ENCODE results near the gene GLYR1. TPM values are rescaled to one million over a fixed set of nuclear protein-coding genes. Genes with fewer than 3 reads are reported as not detected.

The GLYR1 gene
- total and polyA plus RNA-seq, 2 experiments from 2014 or later: 59.9 to 105 TPM

DNA sequence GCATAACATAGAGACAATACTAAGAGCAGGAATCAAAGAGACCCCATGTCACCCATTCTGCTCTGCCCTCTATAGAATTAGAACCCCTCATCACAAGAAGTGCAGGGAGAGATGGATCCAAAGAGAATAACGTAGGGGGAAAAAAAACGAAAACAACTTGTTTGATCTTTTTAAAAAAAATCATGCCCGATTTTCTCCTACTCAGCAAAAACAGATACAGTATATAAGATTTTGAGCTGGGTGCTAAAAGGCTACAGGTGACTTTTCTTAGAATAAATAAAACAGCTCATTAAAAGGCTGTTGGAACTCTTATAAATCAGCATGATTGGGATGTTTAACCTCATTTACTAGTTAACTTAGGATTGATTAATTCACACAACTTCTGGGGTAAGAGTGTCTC, 17.6 kb upstream of the GLYR1 start:
- Histone ChIP-seq H3F3A (replicated peaks; ENCODE audit: low read depth) (0 out of 2 replicates have a peak, but pooled peaks cover 5% of the 10 kb centered on the region), H3K9me2 (ENCODE audit: insufficient read depth) (no peaks in the 10 kb centered on the region), H3K79me2 (replicated peaks; ENCODE audit: insufficient read depth) (peaks cover 75% of the 10 kb centered on the region), H3K4me3 (no peak overlapping the region), H2AFZ (no peak overlapping the region), H3K27me3 (ENCODE audit: insufficient read depth) (no peaks in the 10 kb centered on the region), H4K20me1 (replicated peaks; ENCODE audit: insufficient read depth) (peaks cover 55% of the 10 kb centered on the region), H3K4me1 (ENCODE audit: insufficient read depth) (no peaks in the 10 kb centered on the region), H3K27ac (ENCODE audit: low read depth) (no peak overlapping the region), H3K4me2 (no peak overlapping the region), H3K36me3 (ENCODE audit: insufficient read depth) (peaks cover 13% of the 10 kb centered on the region)
- no peak for TF ChIP-seq ZNF114 (CRISPR knock-in tag; IDR thresholded peaks at IDR 0.05)
- TF ChIP-seq NANOG (IDR thresholded peaks at IDR 0.05; ENCODE audit: borderline replicate concordance): no peak
- TF ChIP-seq, protein P1, sequence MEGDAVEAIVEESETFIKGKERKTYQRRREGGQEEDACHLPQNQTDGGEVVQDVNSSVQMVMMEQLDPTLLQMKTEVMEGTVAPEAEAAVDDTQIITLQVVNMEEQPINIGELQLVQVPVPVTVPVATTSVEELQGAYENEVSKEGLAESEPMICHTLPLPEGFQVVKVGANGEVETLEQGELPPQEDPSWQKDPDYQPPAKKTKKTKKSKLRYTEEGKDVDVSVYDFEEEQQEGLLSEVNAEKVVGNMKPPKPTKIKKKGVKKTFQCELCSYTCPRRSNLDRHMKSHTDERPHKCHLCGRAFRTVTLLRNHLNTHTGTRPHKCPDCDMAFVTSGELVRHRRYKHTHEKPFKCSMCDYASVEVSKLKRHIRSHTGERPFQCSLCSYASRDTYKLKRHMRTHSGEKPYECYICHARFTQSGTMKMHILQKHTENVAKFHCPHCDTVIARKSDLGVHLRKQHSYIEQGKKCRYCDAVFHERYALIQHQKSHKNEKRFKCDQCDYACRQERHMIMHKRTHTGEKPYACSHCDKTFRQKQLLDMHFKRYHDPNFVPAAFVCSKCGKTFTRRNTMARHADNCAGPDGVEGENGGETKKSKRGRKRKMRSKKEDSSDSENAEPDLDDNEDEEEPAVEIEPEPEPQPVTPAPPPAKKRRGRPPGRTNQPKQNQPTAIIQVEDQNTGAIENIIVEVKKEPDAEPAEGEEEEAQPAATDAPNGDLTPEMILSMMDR (conservative IDR thresholded peaks at IDR 0.05; ENCODE audit: low read depth in 2 of 2): no peak
- peaks cover 3% of the 10 kb centered on the region for H3K27me3 Mint-ChIP-seq (ENCODE audit: insufficient read depth, low read depth, poor library complexity)
- H3K9me3 Mint-ChIP-seq: no peaks in the 10 kb centered on the region
- no peak for DNase-seq (ENCODE audit: low spot score)
- no peaks in the 10 kb centered on the region for H3K4me1 Mint-ChIP-seq
- no peak overlapping the region for H3K27ac Mint-ChIP-seq
- no peak overlapping the region for H3K4me3 Mint-ChIP-seq
- H3K36me3 Mint-ChIP-seq (ENCODE audit: low read depth): peaks cover 35% of the 10 kb centered on the region
- no peak for ATAC-seq

DNA sequence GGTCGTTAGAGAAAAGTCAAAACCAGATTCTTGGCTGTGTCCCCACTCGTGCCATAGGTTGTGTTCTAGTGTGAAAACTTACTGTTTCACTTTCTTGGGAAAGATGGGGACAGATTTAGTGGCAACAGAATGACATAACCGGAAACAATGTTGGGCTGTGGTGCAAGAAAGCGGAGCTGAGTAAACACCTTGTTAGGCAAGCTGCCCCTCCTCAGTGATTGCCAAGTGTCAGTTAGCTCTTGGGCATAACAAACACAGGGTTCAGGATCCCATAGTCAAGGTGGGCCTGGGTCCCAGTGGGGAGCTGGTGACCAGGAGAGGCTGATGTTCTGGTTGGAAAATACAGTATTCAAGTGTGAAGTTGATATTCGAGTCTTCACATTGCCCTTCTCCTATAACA, 15.6 kb upstream of the GLYR1 start:
- no peaks in the 10 kb centered on the region for H3K27me3 ChIP-seq (ENCODE audit: insufficient read depth)
- ATAC-seq: no peak
- no peaks in the 10 kb centered on the region for H3K4me1 Mint-ChIP-seq
- no peak overlapping the region for H2AFZ ChIP-seq
- H3K27me3 Mint-ChIP-seq (ENCODE audit: insufficient read depth, low read depth, poor library complexity): peaks cover 2% of the 10 kb centered on the region
- peaks cover 28% of the 10 kb centered on the region for H3K36me3 ChIP-seq (ENCODE audit: insufficient read depth)
- H3K4me1 ChIP-seq (ENCODE audit: insufficient read depth): no peaks in the 10 kb centered on the region
- H3K36me3 Mint-ChIP-seq (ENCODE audit: low read depth): peaks cover 45% of the 10 kb centered on the region
- H3K27ac Mint-ChIP-seq: no peak overlapping the region
- no peak overlapping the region for H3K4me3 Mint-ChIP-seq
- no peak overlapping the region for H3K4me3 ChIP-seq
- H3F3A ChIP-seq (replicated peaks; ENCODE audit: low read depth): 0 out of 2 replicates have a peak, but pooled peaks cover 7% of the 10 kb centered on the region
- H3K79me2 ChIP-seq (replicated peaks; ENCODE audit: insufficient read depth): peaks cover 57% of the 10 kb centered on the region
- no peaks in the 10 kb centered on the region for H3K9me3 Mint-ChIP-seq
- no peaks in the 10 kb centered on the region for H3K9me2 ChIP-seq (ENCODE audit: insufficient read depth)
- H3K4me2 ChIP-seq: no peak overlapping the region
- peaks cover 43% of the 10 kb centered on the region for H4K20me1 ChIP-seq (replicated peaks; ENCODE audit: insufficient read depth)
- H3K27ac ChIP-seq (ENCODE audit: low read depth): no peak overlapping the region
- DNase-seq (ENCODE audit: low spot score): no peak
- TF ChIP-seq ZNF331 (CRISPR knock-in tag; IDR thresholded peaks at IDR 0.05; ENCODE audit: low read depth) (no peak), STAT1 (IDR thresholded peaks at IDR 0.05; ENCODE audit: unreplicated experiment) (no peak), ZNF114 (CRISPR knock-in tag; IDR thresholded peaks at IDR 0.05) (no peak), NANOG (IDR thresholded peaks at IDR 0.05; ENCODE audit: borderline replicate concordance) (no peak), POLR2AphosphoS5 (IDR thresholded peaks at IDR 0.05; ENCODE audit: low read depth) (no peak), JUNB (IDR thresholded peaks at IDR 0.05; ENCODE audit: unreplicated experiment) (no peak), EZH2 (IDR thresholded peaks at IDR 0.05; ENCODE audit: low read depth, unreplicated experiment) (no peak)
- TF ChIP-seq, protein P2, sequence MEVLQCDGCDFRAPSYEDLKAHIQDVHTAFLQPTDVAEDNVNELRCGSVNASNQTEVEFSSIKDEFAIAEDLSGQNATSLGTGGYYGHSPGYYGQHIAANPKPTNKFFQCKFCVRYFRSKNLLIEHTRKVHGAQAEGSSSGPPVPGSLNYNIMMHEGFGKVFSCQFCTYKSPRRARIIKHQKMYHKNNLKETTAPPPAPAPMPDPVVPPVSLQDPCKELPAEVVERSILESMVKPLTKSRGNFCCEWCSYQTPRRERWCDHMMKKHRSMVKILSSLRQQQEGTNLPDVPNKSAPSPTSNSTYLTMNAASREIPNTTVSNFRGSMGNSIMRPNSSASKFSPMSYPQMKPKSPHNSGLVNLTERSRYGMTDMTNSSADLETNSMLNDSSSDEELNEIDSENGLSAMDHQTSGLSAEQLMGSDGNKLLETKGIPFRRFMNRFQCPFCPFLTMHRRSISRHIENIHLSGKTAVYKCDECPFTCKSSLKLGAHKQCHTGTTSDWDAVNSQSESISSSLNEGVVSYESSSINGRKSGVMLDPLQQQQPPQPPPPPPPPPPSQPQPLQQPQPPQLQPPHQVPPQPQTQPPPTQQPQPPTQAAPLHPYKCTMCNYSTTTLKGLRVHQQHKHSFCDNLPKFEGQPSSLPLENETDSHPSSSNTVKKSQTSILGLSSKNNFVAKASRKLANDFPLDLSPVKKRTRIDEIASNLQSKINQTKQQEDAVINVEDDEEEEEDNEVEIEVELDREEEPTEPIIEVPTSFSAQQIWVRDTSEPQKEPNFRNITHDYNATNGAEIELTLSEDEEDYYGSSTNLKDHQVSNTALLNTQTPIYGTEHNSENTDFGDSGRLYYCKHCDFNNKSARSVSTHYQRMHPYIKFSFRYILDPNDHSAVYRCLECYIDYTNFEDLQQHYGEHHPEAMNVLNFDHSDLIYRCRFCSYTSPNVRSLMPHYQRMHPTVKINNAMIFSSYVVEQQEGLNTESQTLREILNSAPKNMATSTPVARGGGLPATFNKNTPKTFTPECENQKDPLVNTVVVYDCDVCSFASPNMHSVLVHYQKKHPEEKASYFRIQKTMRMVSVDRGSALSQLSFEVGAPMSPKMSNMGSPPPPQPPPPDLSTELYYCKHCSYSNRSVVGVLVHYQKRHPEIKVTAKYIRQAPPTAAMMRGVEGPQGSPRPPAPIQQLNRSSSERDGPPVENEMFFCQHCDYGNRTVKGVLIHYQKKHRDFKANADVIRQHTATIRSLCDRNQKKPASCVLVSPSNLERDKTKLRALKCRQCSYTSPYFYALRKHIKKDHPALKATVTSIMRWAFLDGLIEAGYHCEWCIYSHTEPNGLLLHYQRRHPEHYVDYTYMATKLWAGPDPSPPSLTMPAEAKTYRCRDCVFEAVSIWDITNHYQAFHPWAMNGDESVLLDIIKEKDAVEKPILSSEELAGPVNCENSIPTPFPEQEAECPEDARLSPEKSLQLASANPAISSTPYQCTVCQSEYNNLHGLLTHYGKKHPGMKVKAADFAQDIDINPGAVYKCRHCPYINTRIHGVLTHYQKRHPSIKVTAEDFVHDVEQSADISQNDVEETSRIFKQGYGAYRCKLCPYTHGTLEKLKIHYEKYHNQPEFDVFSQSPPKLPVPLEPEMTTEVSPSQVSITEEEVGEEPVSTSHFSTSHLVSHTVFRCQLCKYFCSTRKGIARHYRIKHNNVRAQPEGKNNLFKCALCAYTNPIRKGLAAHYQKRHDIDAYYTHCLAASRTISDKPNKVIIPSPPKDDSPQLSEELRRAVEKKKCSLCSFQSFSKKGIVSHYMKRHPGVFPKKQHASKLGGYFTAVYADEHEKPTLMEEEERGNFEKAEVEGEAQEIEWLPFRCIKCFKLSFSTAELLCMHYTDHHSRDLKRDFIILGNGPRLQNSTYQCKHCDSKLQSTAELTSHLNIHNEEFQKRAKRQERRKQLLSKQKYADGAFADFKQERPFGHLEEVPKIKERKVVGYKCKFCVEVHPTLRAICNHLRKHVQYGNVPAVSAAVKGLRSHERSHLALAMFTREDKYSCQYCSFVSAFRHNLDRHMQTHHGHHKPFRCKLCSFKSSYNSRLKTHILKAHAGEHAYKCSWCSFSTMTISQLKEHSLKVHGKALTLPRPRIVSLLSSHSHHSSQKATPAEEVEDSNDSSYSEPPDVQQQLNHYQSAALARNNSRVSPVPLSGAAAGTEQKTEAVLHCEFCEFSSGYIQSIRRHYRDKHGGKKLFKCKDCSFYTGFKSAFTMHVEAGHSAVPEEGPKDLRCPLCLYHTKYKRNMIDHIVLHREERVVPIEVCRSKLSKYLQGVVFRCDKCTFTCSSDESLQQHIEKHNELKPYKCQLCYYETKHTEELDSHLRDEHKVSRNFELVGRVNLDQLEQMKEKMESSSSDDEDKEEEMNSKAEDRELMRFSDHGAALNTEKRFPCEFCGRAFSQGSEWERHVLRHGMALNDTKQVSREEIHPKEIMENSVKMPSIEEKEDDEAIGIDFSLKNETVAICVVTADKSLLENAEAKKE (CRISPR knock-in tag; IDR thresholded peaks at IDR 0.05): no peak
- TF ChIP-seq, protein P3, sequence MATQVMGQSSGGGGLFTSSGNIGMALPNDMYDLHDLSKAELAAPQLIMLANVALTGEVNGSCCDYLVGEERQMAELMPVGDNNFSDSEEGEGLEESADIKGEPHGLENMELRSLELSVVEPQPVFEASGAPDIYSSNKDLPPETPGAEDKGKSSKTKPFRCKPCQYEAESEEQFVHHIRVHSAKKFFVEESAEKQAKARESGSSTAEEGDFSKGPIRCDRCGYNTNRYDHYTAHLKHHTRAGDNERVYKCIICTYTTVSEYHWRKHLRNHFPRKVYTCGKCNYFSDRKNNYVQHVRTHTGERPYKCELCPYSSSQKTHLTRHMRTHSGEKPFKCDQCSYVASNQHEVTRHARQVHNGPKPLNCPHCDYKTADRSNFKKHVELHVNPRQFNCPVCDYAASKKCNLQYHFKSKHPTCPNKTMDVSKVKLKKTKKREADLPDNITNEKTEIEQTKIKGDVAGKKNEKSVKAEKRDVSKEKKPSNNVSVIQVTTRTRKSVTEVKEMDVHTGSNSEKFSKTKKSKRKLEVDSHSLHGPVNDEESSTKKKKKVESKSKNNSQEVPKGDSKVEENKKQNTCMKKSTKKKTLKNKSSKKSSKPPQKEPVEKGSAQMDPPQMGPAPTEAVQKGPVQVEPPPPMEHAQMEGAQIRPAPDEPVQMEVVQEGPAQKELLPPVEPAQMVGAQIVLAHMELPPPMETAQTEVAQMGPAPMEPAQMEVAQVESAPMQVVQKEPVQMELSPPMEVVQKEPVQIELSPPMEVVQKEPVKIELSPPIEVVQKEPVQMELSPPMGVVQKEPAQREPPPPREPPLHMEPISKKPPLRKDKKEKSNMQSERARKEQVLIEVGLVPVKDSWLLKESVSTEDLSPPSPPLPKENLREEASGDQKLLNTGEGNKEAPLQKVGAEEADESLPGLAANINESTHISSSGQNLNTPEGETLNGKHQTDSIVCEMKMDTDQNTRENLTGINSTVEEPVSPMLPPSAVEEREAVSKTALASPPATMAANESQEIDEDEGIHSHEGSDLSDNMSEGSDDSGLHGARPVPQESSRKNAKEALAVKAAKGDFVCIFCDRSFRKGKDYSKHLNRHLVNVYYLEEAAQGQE (IDR thresholded peaks at IDR 0.05; ENCODE audit: unreplicated experiment): no peak

All from GM23338 (cell line).